Measurements from ENCODE around the gene PALM.

DNA sequence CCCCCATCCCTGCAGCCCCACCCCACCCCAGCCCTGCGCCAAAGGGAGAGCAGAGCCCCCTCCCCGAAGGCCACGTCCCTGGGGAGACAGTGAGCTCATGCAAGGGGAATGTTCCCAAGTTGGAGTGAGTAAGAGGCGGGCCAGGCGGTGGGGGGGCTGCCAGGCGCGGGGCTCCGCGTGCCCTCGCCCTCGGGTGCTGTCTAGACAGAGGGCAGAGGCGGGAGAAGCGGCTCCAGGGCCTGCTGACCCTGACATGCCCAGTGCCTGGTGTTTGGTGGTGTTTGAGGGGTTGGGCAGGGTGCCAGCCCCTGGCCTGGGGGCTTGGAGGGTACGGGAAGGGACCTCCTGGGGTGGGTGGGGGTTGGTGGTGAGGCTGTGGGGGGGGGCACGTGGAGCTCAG is 31.5 kb upstream of the PALM start:
- TF ChIP-seq POLR2A (IDR thresholded peaks at IDR 0.05; ENCODE audit: low read length) (no peak), GATA1 (IDR thresholded peaks at IDR 0.05; ENCODE audit: low read depth, low read length) (no peak)
